Right forelimb (tissue), 1 donor: ENCODE measurements around the gene CBLN3.

Experiments used
- DNase-seq: peaks from one replicate; pipeline ENCODE4 v3.0.0-alpha.2; 2018

Gene CBLN3

GRCh38 chr14:24438223-24439097, 9.0 kb upstream of the CBLN3 start:
- no peak for DNase-seq

DNA sequence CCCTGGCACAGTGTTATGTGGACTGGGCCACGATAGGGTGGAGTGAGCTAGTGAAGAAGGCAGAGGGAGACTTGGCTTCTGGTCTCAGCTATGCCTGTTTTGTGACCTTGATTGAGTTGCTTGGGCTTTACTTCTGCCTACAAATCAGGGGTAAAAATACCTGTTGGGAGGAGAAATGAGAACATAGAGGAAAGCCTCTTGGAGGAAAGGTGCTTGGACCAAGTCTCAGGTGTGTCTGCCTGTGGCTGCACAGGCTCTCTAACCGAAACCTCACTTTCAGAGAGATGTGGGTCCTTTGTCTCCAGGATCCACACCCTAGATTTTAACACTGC, 8.2 kb upstream of the CBLN3 start:
- DNase-seq: no peak

DNA sequence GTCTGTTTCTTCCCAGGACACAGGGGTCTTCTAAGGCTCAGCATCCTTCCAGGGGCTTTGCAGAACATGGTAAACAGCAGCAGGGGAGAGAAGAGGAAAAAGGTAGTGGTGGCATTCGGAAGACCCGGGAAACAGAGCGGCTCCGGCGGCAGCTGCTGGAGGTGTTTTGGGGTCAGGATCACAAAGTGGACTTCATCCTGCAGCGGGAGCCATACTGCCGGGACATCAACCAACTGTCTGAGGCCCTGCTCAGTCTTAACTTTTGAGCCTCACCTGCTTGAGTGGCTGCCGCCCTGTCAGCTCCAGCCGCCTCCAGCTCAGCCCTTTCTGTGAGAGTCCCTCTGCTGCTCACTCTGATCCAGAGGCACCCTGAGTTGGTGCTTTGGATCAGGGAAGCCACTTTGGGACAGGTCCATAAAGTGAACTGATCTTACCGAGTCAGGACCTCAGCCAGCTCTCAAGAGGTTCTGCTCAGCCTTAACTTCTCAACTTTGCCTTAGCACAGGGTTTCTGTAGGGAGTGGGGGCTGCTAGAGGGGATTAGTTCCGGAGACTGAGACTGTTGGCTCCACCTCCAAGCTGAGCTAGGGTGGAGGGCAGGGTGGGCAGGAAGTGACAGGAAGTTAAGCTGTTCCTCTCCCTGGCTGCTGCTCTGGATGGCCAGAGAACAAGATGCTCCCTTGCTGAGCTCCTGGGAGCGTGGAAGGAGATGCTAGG, 7.7 kb upstream of the CBLN3 start:
- no peak for DNase-seq

DNA sequence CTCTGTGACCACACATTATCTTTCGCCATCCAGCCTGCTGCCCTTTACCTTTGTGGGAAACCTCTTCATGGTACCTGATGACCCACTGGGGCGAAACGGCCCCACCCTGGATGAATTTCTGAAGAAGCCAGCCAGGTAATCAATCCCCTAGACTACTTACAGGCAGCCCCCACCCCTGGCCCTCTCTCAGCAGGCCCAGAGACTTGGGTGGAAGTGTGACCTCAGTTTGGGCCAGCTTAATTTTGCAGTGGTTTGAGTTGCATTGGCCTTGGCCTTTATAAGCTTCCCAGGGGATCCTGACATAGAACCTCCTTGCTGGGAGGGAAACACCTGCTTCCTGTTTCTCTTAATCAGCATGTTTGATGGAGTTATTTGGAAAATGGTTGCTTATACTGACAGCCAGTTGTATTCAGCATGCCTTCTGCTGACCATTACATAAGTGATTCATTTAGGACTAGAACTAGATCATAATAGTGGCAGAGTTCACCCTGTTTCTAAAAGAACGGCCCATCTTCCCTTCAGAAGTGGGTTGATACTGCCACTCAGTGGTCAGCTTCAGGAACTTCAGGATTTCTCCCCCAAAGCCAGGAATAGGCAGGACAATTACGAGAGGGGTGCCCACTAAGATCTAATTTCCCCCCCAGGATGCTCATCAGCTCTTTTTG, 7.0 kb upstream of the CBLN3 start:
- DNase-seq: no peak

DNA sequence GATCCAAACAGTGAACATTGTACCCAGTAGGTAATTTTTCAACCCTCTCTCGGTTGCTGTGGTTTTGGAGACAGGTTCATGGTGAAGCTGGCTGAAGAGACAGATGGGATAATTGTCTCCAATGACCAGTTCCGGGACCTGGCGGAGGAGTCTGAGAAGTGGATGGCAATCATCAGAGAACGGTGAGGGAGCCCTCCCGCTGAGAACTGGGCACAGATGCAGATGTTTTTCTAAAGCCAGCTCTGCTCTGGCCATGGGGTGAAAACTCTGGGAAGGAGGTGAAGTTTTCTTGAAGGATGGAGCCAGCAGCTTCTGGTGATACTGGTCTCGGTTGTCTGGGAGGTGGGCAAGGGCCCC, 6.5 kb upstream of the CBLN3 start:
- DNase-seq: no peak

GRCh38 chr14:24435192-24435810, 5.8 kb upstream of the CBLN3 start:
- no peak for DNase-seq

DNA sequence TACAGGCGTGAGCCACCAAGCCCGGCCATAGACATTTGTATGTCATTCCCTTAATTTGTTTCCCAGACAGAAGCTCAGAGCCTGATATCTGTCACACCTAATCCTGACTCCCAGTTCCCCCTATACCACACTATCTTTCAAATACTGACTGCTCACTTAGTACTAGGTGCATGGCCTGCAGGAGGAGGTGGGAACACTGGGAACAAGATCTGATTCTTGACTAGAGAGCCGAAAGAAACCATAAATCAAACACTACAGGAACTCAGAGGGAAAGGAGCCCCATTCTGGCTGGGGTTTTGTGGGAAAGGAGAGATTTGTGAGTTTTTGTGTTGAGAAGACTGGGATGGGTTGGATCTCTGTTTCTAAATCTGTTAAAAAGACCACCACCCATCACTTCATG, 5.2 kb upstream of the CBLN3 start:
- no peak for DNase-seq

GRCh38 chr14:24434036-24434435, 4.6 kb upstream of the CBLN3 start:
- no peak for DNase-seq

- DNase-seq: no peak
Observed at GRCh38 chr14:24432259-24433131, 3.0 kb upstream of the CBLN3 start.

GRCh38 chr14:24431569-24432258, 2.2 kb upstream of the CBLN3 start:
- peak; percentile 92 for DNase-seq

- DNase-seq: no peak
Observed at GRCh38 chr14:24430682-24431568, 1.5 kb upstream of the CBLN3 start.

GRCh38 chr14:24430143-24430681, 744 bp upstream of the CBLN3 start:
- peak; percentile 88 for DNase-seq

DNA sequence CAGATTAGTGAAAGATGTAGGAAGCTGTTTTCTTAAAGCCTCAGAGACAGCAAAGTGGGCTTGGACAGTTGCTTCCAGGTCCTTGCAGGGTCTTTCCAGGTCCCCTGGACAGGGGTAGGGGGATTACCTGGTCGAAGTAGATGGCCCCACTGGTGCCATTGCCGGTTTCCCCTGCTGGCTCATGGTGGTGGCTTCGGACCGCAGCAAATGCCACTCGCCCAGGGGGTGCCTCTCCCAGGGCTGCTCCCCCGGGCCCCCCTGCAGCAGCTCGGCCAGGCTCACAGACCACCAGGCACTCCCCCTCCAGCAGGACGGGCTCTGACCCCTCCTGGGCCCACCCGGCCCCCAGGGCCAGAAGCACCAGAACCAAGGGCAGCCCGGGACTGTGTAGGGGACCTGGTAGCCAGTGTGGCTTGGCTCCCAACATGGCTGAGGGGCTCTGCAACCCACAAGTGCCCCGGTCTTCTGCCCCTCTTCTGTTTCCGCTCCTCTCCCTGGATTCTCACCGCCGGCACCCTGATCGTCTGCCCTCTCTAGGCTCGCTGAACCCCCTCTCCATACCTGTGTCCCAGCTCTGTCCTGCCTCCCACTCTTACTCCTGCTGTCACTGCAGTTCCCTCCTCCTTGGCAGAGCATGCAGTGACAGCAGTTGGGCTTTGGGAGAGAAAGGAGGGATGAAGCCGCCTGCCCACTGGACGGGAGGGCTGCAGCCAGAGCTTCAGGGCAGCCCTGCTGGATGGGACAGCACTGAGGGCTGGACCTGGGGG, 657 bp downstream of the CBLN3 start:
- no peak for DNase-seq

DNA sequence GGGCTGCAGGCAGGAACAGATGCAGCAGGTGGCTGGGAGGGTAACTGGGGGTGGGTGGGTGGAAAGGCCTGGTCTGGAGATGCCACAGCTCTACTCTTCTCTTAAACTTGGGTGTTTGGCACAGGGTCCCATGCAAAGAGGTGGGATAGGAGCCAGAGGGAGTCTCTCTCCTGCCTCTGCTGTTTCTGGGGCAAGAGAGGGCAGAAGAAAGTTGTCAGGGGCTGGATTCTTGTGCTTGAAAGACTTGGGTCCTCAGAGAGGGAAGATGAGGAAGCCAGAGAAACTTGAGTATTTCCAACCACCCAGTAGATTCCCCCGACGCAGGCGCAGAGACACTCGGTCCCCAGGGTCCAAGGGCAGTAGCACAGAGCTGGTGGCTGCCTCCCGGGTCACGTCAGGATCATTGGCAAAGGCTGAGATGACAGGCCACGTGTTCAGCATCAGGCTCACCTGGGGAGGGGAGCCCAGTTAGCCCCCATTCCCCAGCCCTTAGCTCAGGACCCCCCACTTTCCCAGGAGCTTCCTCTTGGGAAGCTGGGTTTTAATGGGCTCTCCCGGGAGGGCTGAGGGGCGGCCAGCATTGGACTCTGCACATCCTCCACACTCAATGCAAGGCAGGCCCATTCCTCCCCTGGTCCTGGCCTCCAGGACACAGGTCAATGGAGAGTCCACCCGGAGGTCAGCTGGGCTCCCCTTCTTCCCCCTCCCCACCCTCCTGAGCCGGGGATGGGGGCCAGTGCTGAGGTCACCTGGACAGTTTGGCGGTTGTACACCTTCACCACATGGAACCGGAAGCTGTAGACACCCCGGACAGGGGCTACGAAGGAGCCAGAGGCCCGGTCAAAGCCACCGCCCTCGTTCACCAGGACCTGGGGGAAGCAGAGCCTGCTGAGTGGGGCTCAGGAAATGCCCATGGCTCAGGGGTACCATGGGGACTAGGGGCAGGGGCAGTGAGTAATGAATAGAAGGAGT, 1.6 kb downstream of the CBLN3 start:
- no peak for DNase-seq

DNA sequence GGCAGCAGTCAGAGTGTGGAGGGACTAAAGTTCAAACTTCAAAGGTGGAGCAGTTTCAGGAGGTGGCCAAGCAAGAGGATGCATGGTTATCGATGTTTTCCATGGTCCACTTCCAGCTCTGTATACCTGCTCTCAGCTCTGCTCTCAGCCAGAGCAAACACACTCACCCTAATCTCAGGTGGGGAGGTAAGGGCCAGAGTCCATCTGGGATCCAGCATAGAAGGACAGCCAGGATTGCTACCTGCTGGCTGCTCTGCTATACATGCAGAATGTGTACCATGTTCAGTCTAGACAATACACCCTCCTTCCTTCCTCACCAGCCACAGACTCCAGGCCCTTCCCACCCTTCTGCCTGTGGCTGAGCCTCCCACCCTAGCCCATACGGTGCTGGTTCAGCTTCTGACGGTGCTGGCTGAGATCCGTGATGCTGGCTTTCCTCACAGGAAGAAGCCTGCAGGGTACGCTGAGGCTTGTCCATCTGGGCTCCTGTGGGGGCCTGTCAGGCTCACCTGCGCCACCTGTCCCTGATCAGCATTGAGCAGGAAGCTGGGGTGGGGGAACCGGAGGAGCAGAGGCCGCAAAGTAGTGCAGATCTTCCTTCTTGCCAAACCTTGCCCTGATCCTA, 2.4 kb downstream of the CBLN3 start:
- no peak for DNase-seq

DNA sequence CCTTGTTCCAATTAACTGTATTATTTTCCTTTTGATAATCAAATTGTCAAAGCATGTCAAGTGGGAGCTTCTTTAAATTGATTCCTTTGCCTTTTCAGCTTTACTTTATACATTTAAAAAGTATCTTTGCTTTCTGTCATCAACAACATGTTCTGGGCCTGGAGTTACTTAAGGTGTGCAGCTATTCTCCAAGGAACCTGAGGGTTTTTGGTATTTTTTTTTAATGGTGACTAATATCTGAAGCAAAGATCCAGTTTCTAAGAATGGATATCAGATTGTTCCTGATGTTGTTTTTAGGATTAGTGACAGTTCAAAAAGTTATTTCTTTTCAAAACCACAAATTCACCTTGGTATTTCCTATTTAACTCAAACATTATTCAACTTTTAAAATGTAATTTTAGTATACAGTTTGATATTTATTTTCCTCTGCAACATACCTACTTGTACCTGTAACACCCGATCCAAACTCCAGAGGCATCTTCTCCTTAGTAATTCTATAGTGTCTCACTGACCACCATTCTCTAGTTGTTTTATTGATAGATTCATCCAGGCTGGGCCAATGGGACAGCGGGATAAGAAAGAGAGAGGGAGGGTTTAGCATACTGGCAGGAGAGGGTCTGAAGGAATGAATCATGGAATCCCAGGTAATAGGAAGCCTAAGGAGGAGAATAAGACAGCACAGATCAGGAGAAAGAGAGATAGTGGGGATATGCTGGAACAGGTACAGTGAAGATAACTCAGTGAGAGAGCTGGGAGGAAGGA, 3.1 kb downstream of the CBLN3 start:
- no peak for DNase-seq

DNA sequence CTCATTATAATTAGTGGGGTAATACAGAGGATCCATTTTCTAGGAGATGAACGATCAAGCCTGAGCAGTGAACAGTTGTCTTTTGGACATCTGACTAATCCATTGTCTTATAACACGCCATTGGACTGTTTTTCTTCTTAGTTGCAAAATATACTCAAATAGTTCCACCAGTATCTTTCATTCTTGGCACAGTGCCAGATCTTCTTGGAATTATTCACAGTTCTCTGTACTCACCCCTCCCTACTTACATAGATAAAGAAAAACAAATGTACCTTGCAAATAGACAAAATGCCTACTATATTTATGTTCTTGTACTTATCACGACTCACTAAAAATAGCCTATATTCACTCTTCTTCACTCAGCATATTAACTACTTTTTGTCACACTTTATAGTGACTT, 3.8 kb downstream of the CBLN3 start:
- DNase-seq: no peak
